NCI-H146 treated with DMSO at 0.1 percent for 48 hours (cell line): ENCODE data around the gene KCNQ1.

Source experiments
- DNase-seq: peaks from one replicate; lab custom pipeline; 2025; ENCODE audit not compliant: unreplicated experiment; lab: John Stamatoyannopoulos, UW

KCNQ1 gene

DNA sequence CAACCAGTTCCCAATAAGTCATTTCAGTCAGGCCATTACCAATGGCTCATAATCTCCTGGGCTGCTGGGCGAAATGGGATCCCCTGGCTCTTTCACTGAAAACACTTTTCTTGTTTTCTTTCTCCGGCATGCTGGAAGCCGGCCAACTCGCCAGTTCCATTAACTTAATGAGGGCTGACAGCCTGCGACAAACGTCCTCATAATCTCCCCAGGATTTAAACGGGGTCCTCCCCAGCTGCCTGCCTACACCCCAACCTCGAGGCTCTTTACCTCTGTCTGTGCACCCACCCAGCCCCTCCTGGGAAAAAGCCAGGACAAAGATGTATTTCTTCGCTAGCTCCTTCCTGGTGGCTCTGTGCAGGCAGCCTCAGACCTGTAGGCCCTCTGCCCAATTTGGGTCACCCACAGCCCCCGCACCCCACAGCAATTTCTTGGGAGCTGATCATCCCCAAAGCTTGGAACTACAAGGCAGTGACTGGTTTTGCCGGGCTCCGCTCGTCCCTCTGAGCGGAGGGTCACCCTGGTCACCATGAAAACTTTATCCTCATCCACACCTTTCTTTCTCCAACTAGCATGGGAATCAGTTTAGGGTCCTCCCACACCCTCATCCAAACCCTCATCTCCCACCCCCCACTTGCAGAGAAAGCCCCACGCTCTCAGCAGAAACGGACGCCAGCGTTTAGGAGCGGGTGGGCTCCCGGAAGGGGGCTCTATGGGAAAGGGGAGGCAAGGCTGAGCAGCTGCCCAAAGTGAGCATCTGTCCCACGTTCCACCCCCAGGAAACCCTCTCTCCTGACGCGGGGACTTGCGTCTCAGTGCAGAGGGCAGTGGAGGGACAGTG, 306.1 kb downstream of the KCNQ1 start:
- DNase-seq = peak; percentile 26

- no peak for DNase-seq
Measured at GRCh38 chr11:2751523-2752203, 306.9 kb downstream of the KCNQ1 start.

DNA sequence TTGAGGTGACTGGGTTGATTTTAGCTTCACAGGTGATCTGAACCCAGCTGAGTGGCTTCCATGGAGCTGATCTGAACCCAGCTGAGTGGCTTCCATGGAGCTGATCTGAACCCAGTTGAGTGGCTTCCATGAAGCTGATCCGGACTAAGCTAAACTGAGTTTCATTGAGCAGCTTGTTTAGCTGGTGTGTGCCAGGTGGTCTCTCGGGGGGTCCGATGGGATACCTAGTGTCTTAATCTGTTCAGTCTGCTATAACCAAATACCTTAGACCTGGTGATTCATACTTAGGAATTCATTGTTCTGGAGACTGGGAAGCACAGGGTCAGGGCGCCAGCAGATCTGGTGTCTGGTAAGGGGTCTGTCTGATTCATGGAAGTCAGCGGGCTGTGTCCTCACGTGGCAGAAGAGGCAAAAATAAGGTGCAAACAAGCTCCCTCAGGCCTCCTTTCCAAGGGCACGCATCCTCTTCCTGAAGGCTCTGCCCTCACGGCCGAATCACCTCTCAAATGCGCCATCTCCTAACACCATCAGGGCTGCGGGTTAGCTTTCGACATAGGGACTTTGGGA, 307.5 kb downstream of the KCNQ1 start:
- no peak for DNase-seq

GRCh38 chr11:2752923-2753322, 308.1 kb downstream of the KCNQ1 start:
- no peak for DNase-seq

GRCh38 chr11:2754008-2754407, 309.2 kb downstream of the KCNQ1 start:
- DNase-seq = no peak

- DNase-seq = no peak
Measured at GRCh38 chr11:2755071-2755470, 310.3 kb downstream of the KCNQ1 start.

DNA sequence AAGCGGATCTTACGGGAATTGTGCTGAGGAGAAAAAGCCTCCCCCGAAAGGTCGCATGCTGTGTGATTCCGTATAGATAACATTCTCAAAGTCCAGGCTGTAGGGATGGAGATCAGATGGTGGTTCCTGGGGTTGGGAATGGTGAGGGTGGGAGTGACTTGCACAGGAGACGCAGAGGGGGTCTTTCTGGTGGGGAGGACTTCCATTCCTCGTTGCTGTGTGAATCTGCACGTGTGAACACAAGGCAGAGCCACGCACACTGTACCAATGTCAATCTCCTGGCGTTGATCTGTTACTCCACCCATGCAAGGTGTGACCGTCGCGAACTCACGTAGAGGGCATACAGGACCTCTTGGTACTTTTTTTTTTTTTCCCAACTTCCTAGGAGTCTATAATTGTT, 313.9 kb downstream of the KCNQ1 start:
- no peak for DNase-seq

GRCh38 chr11:2759228-2760195, 314.7 kb downstream of the KCNQ1 start:
- no peak for DNase-seq

- DNase-seq = no peak
Measured at GRCh38 chr11:2760196-2760871, 315.5 kb downstream of the KCNQ1 start.

GRCh38 chr11:2761131-2762030, 316.6 kb downstream of the KCNQ1 start:
- no peak for DNase-seq

DNA sequence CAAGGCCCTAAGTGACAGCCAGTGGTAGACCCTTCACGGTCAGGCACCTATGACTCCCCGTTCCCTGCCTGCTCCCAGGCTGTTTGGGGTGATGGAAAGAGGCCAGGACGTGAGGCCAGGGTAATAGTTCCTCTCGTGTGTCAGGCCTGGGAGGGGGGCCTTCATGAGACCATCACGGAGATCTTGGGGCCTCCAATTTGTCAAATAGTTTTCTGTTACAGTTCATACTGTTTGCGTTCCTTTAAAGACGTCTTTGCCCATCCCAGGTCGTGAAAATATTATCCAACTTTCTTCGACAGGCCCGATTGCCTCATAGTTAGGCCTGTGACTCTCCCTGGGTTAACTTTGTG, 317.2 kb downstream of the KCNQ1 start:
- DNase-seq = no peak

DNA sequence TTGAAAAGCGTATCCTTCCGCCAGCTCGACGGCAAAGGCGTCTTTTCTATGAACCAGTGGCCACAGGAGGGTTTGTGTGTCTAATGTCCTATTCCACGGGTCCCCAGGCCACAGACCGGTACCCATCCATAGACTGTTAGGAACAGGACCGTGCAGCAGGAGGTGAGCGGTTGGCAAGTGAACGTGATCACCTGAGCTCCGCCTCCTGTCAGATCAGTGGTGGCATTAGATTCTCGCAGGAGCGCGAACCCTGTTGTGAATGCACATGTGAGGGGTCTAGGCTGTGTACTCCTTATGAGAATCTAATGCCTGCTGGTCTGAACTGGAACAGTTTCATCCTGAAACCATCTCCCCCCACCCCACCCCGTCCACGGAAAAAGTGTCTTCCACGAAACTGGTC, 317.6 kb downstream of the KCNQ1 start:
- DNase-seq = no peak

- no peak for DNase-seq
Measured at GRCh38 chr11:2763984-2764383, 319.2 kb downstream of the KCNQ1 start.

DNA sequence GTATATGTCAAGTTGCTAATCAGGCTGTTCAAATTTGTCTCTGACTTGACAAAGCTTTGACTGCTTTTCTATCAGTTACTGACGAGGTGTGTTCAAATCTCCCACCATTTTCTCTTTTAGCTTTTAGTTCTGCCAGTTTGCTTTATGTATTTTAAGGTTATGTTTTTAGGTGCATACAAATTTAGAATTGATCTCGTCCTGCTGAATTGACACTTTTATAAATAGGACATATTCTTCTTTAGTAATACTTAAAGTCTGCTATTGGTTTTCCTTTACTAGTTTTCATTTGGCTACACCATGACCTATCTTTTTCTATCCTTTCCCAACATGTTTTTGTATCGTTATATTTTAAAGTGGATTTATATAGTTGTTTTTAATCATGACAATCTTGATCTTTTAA, 320.7 kb downstream of the KCNQ1 start:
- no peak for DNase-seq

DNA sequence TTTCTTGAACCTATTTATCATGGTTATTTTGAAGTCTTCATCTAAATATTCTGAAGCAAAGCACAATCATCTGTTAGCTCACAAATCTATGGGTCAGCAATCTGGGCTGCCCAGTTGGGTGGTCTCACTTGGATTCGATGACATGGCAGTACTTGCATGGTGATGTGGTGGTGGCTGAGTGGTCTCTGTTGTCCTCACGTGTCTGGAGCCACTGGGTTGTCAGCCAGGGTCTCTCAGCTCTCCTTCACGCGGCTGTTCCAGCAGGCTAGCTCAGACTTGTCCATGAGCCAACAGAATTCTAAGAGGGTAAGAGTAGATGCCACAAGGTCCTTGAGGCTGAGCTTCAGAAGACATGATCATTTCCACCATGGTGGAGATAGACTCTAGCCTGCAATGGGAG, 321.4 kb downstream of the KCNQ1 start:
- no peak for DNase-seq

DNA sequence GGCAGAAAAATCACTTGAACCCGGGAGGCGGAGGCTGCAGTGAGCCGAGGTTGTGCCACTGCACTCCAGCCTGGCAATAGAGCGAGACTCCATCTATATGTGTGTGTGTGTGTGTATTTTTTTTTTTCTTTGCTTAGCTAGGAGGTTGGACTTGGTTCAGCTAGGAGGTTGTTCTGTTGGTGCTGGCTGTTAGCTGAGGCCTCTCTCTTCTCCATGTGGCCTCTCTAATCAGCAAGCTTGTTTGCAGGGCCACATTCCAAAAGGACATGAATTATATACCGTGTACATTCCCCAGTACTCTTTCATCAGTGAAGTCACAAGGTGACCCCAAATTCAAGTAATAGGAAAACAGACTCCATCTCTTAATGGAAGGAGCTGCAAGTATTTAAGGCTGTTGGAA, 322.3 kb downstream of the KCNQ1 start:
- DNase-seq = no peak

DNA sequence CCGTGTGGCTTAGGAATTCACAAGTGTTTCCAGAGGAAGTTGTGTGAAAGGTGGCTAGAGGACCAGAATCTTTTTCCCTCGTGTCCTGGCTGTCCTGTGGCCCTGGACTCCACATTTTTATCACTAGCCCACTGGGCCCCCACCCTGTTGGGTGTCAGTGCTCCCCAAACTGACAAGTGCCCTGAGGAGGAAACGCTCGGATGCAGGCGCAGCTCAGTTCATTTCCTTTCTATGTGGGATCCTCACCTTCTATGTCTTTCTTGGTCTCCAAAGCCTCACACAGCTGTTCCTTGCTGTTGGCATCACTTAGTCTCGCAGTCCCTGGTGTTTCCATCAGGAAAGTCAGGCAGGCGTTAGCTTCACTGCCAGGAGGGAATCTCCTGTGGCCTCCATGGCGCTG, 323.0 kb downstream of the KCNQ1 start:
- no peak for DNase-seq

- DNase-seq = no peak
Measured at GRCh38 chr11:2768471-2769408, 323.9 kb downstream of the KCNQ1 start.
